ENCODE measurements around the gene NXPE1. TPM values are rescaled to one million over a fixed set of nuclear protein-coding genes. Genes with fewer than 3 reads are reported as not detected.
A peak's percentile ranks its signal among the peaks of the same experiment; 100 is the strongest.
"Not testable (repeated sequence)": the region's sequence is repeated elsewhere in the genome, so short reads cannot be mapped to it uniquely, and the experiment has no call there.

NXPE1 gene
- total RNA-seq, 2 donors from 2014 or later, result 210 to 217 TPM

GRCh38 chr11:114605370-114605769 lies 45.7 kb upstream of the NXPE1 start:
- intact Hi-C loops (cut with DNase I), result no loop called here

GRCh38 chr11:114604886-114605285 lies 45.2 kb upstream of the NXPE1 start:
- no peak for TF ChIP-seq CTCF (IDR thresholded peaks at IDR 0.05)
- Histone ChIP-seq H3K4me1 (no peaks in the 10 kb centered on the region), H3K9ac (ENCODE audit: low read depth in 2 of 2, low read length in 2 of 2) (no peak overlapping the region), H3K27me3 (no peaks in the 10 kb centered on the region), H3K9me3 (no peaks in the 10 kb centered on the region), H3K4me3 (no peak overlapping the region), H3K27ac (no peak overlapping the region), H3K36me3 (no peaks in the 10 kb centered on the region)
- intact Hi-C loops (cut with DNase I), result no loop called here
- DNase-seq, result no peak

More at GRCh38 chr11:114605370-114605769, 45.7 kb upstream of the NXPE1 start:
- no peak overlapping the region for H3K9ac ChIP-seq (ENCODE audit: low read depth in 2 of 2, low read length in 2 of 2)
- no peak overlapping the region for H3K4me3 ChIP-seq
- no peaks in the 10 kb centered on the region for H3K9me3 ChIP-seq
- no peak for TF ChIP-seq CTCF (IDR thresholded peaks at IDR 0.05)
- H3K4me1 ChIP-seq, result no peaks in the 10 kb centered on the region
- H3K36me3 ChIP-seq, result no peaks in the 10 kb centered on the region
- no peaks in the 10 kb centered on the region for H3K27me3 ChIP-seq
- no peak overlapping the region for H3K27ac ChIP-seq
- peak; percentile 11 for DNase-seq

- intact Hi-C loops (cut with DNase I), result no loop called here
- H3K27me3 ChIP-seq, result no peaks in the 10 kb centered on the region
- H3K9ac ChIP-seq (ENCODE audit: low read depth in 2 of 2, low read length in 2 of 2), result no peak overlapping the region
- H3K9me3 ChIP-seq, result no peaks in the 10 kb centered on the region
- H3K36me3 ChIP-seq, result no peaks in the 10 kb centered on the region
- H3K4me3 ChIP-seq, result no peak overlapping the region
- peak; percentile 9 for DNase-seq
- H3K27ac ChIP-seq, result no peak overlapping the region
- TF ChIP-seq CTCF (IDR thresholded peaks at IDR 0.05), result no peak
- H3K4me1 ChIP-seq, result no peaks in the 10 kb centered on the region
Observed at GRCh38 chr11:114604179-114604813, 44.6 kb upstream of the NXPE1 start.

- DNase-seq; H3K4me3 ChIP-seq; H3K27ac ChIP-seq; H3K9ac ChIP-seq (ENCODE audit: low read depth in 2 of 2, low read length in 2 of 2); H3K9me3 ChIP-seq; H3K4me1 ChIP-seq; H3K27me3 ChIP-seq; intact Hi-C loops (cut with DNase I); H3K36me3 ChIP-seq: not testable (repeated sequence)
Observed at GRCh38 chr11:114603151-114603550, 43.5 kb upstream of the NXPE1 start.

GRCh38 chr11:114598461-114598860 lies 38.8 kb upstream of the NXPE1 start:
- no peak overlapping the region for H3K4me3 ChIP-seq
- intact Hi-C loops (cut with DNase I), result loop anchor here (5.0 kb wide), 1 partner anchor 49 kb away; no protein-coding TSS in a partner anchor
- DNase-seq, result peak; percentile 17
- H3K9me3 ChIP-seq, result no peaks in the 10 kb centered on the region
- H3K9ac ChIP-seq (ENCODE audit: low read depth in 2 of 2, low read length in 2 of 2), result no peak overlapping the region
- H3K36me3 ChIP-seq, result no peaks in the 10 kb centered on the region
- H3K27me3 ChIP-seq, result no peaks in the 10 kb centered on the region
- H3K4me1 ChIP-seq, result no peaks in the 10 kb centered on the region
- no peak for TF ChIP-seq CTCF (IDR thresholded peaks at IDR 0.05)
- no peak overlapping the region for H3K27ac ChIP-seq

GRCh38 chr11:114596175-114596919 lies 36.7 kb upstream of the NXPE1 start:
- TF ChIP-seq CTCF (IDR thresholded peaks at IDR 0.05), result no peak
- peak; percentile 49 for DNase-seq
- H3K9me3 ChIP-seq, result no peaks in the 10 kb centered on the region
- no peaks in the 10 kb centered on the region for H3K36me3 ChIP-seq
- no peaks in the 10 kb centered on the region for H3K4me1 ChIP-seq
- H3K27ac ChIP-seq, result peak overlapping the region; percentile 51
- H3K9ac ChIP-seq (ENCODE audit: low read depth in 2 of 2, low read length in 2 of 2), result peak overlapping the region in 1 of 2 donors; percentile 68
- H3K27me3 ChIP-seq, result no peaks in the 10 kb centered on the region
- intact Hi-C loops (cut with DNase I), result loop anchor here (5.0 kb wide), 1 partner anchor 51 kb away; no protein-coding TSS in a partner anchor
- no peak overlapping the region for H3K4me3 ChIP-seq

Measured in colonic mucosa (tissue), 4 donors.